Vagina (tissue), 2 donors: ENCODE data around the gene ERBB4.

Experiments
- CTCF ChIP-seq, 3 experiments: fragments of 450-650 bp in 2 of 3; fragments of 200-600 bp in 1 of 3; sonication (generic) in 1 of 3; IDR thresholded peaks; one replicate each; pipeline ENCODE4 v1.5.1; 2017 to 2019; ENCODE audit warnings: antibody characterized with exemption in 3 of 3, mild to moderate bottlenecking in 2 of 3, moderate library complexity in 2 of 3
- POLR2AphosphoS5 ChIP-seq, 2 donors: sonication (generic); formaldehyde crosslinking; IDR thresholded peaks; one replicate each; pipeline ENCODE4 v1.9.0; 2017; ENCODE audit warnings: antibody characterized with exemption in 2 of 2, mild to moderate bottlenecking in 2 of 2, low read depth in 1 of 2; ENCODE audit not compliant: insufficient read depth in 1 of 2

DNA sequence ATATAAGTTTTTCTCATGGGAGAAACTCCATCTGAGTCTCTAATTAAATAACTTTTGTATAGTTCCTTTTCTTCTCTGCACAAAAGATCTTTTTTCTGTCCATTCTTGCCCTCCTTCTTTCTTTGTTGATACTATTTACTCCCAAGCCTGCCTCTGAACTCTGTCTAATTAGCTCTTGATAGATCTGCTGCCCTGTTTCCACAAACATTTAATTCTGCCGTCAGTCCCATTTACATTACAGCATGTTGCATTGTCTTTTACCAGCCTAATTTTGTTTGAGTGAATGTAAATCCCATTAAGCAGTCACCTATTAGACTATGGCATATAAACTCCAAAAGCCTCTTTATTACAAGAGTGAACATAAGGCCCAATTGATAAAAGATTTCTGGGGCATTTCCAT, 254.4 kb downstream of the ERBB4 start:
- no peak for TF ChIP-seq CTCF (IDR thresholded peaks at IDR 0.05)
- TF ChIP-seq POLR2AphosphoS5 (IDR thresholded peaks at IDR 0.05; ENCODE audit: insufficient read depth in 1 of 2, low read depth in 1 of 2) = no peak
